Activated T-cell treated with anti-CD3 and anti-CD28 coated beads for 4 hours (primary cell): Measurements from ENCODE around the gene BOD1L2.

ENCODE experiments used
- DNase-seq: peaks from one replicate; pipeline ENCODE4 v3.0.0-alpha.2; 2020

Gene BOD1L2

GRCh38 chr18:57150828-57151227 lies 3.9 kb downstream of the BOD1L2 start:
- no peak for DNase-seq

GRCh38 chr18:57154191-57154830 lies 7.4 kb downstream of the BOD1L2 start:
- DNase-seq = no peak

GRCh38 chr18:57164401-57164800 lies 17.5 kb downstream of the BOD1L2 start:
- DNase-seq = no peak

GRCh38 chr18:57167617-57168308 lies 20.9 kb downstream of the BOD1L2 start:
- no peak for DNase-seq

- DNase-seq = no peak
These were observed 24.1 kb downstream of the BOD1L2 start for GRCh38 chr18:57171026-57171425.

GRCh38 chr18:57175532-57175931 lies 28.6 kb downstream of the BOD1L2 start:
- DNase-seq = no peak

GRCh38 chr18:57185434-57185833 lies 38.5 kb downstream of the BOD1L2 start:
- DNase-seq = no peak

- DNase-seq = no peak
These were observed 42.1 kb downstream of the BOD1L2 start for GRCh38 chr18:57188851-57189557.

GRCh38 chr18:57190026-57190425 lies 43.1 kb downstream of the BOD1L2 start:
- DNase-seq = no peak

- DNase-seq = no peak
These were observed 47.2 kb downstream of the BOD1L2 start for GRCh38 chr18:57194070-57194469.

- no peak for DNase-seq
These were observed 47.7 kb downstream of the BOD1L2 start for GRCh38 chr18:57194622-57195021.

- DNase-seq = no peak
These were observed 48.5 kb downstream of the BOD1L2 start for GRCh38 chr18:57195341-57195740.

GRCh38 chr18:57197261-57197660 lies 50.4 kb downstream of the BOD1L2 start:
- no peak for DNase-seq

- no peak for DNase-seq
These were observed 51.2 kb downstream of the BOD1L2 start for GRCh38 chr18:57198073-57198472.
